GM12878 (cell line): ENCODE data around the gene IL17B. TPM values are rescaled to one million over a fixed set of nuclear protein-coding genes. Genes with fewer than 3 reads are reported as not detected.

Source experiments
- BCL3 ChIP-seq: IDR thresholded peaks from 2 replicates; pipeline ENCODE4 v1.6.1; 2011; ENCODE audit warnings: borderline replicate concordance, low read depth, mild to moderate bottlenecking, moderate library complexity, low read length; ENCODE audit not compliant: insufficient read depth, poor library complexity, severe bottlenecking
- BRCA1 ChIP-seq: IDR thresholded peaks from 2 replicates; pipeline ENCODE4 v1.6.1; 2011; ENCODE audit warnings: low read depth, low read length, improper control_type of control experiment
- CHD2 ChIP-seq: IDR thresholded peaks from 2 replicates; pipeline ENCODE4 v1.6.1; 2011; ENCODE audit warnings: low read depth, low read length, improper control_type of control experiment, borderline replicate concordance
- CREB1 ChIP-seq: IDR thresholded peaks from 2 replicates; pipeline ENCODE4 v1.6.1; 2012; ENCODE audit warnings: low read depth, mild to moderate bottlenecking, inconsistent platforms
- CTCF ChIP-seq, 3 experiments: IDR thresholded peaks in 2 of 3; conservative IDR thresholded peaks in 1 of 3; 2 replicates each; pipeline ENCODE4 v1.5.1; 2011; ENCODE audit warnings: low read depth in 3 of 3, low read length in 3 of 3, mild to moderate bottlenecking in 3 of 3, control low read depth in 2 of 3, moderate library complexity in 2 of 3, inconsistent platforms in 1 of 3, mixed read lengths in 1 of 3; ENCODE audit not compliant: control insufficient read depth in 2 of 3, insufficient read depth in 1 of 3; ENCODE audit errors: extremely low read depth in 1 of 3
- EGR1 ChIP-seq, 2 experiments: IDR thresholded peaks; 1 replicate in 1 of 2; 2 replicates in 1 of 2; pipeline ENCODE4 v1.6.1; 2011 to 2012; ENCODE audit warnings: low read depth in 2 of 2, low read length in 2 of 2, borderline replicate concordance in 1 of 2, mild to moderate bottlenecking in 1 of 2, moderate library complexity in 1 of 2
- EP300 ChIP-seq, 2 experiments: fragments of 150-350 bp in 1 of 2; IDR thresholded peaks; 2 replicates each; pipeline ENCODE4 v1.6.1; 2011 to 2012; ENCODE audit warnings: low read depth in 2 of 2, low read length in 2 of 2, borderline replicate concordance in 1 of 2, improper control_type of control experiment in 1 of 2, inconsistent platforms in 1 of 2; ENCODE audit not compliant: control insufficient read depth in 1 of 2
- MEF2A ChIP-seq: IDR thresholded peaks from 2 replicates; pipeline ENCODE4 v1.6.1; 2011; ENCODE audit warnings: low read depth, mild to moderate bottlenecking, low read length, moderate library complexity; ENCODE audit not compliant: insufficient read depth
- RUNX3 ChIP-seq: IDR thresholded peaks from 2 replicates; pipeline ENCODE4 v1.6.1; 2012; ENCODE audit warnings: low read length, inconsistent platforms
- TCF7 ChIP-seq: IDR thresholded peaks from 2 replicates; pipeline ENCODE4 v1.6.1; 2014; ENCODE audit warnings: antibody characterized with exemption, borderline replicate concordance
- ZSCAN29 ChIP-seq: fragments of 450-650 bp; IDR thresholded peaks from 2 replicates; pipeline ENCODE4 v1.6.1; 2017; ENCODE audit warnings: mild to moderate bottlenecking, moderate library complexity
- polyA plus RNA-seq, 11 experiments: library from polyadenylated mRNA; depleted of rRNA in 4 of 11; unstranded in 6 of 11; stranded (reverse) in 5 of 11; fragments of >200 nt; fragmentation: Nextera tagmentation in 4 of 11; fragmentation: Illumina TruSeq in 1 of 11; extraction: Ambion mirVana in 4 of 11; extraction: Trizol in 1 of 11; gene quantifications; 1 replicate in 1 of 11; 2 replicates in 10 of 11; pipeline versions ENCODE4 v1.2.1 to v1.2.3, GENCODE V29; 2011 to 2016; ENCODE audit warnings: inconsistent platforms in 2 of 11, missing spikeins in 2 of 11, low read depth in 1 of 11
- total RNA-seq, 4 experiments: library from RNA; depleted of rRNA in 3 of 4; stranded (reverse); fragments of >200 nt in 3 of 4; fragmentation: Illumina TruSeq in 1 of 4; extraction: Trizol in 1 of 4; gene quantifications; 2 replicates each; pipeline versions ENCODE4 v1.2.1 to v1.2.3, GENCODE V29; 2013 to 2021
- TF ChIP-seq, protein P1 (sequence below): IDR thresholded peaks from 2 replicates; pipeline ENCODE4 v1.6.1; 2011; ENCODE audit warnings: mild to moderate bottlenecking, low read depth, low read length, moderate library complexity; ENCODE audit not compliant: insufficient replicate concordance

Gene IL17B
- total and polyA plus RNA-seq, 10 of the 15 experiments (the other 5 are each of a cell fraction or from before 2014, with no cell fraction given): not detected

- 0 out of 2 replicates have a peak, but pooled peaks have one; percentile 25 for TF ChIP-seq CHD2
- no peak for TF ChIP-seq CREB1
- no peak for TF ChIP-seq EGR1 (IDR thresholded peaks at IDR 0.05; ENCODE audit: borderline replicate concordance in 1 of 2, low read depth in 2 of 2, low read length in 2 of 2)
- TF ChIP-seq RUNX3: peak; percentile 35; the same call in 1 of the 2 replicates
- TF ChIP-seq BRCA1: no peak
- TF ChIP-seq, protein P1, sequence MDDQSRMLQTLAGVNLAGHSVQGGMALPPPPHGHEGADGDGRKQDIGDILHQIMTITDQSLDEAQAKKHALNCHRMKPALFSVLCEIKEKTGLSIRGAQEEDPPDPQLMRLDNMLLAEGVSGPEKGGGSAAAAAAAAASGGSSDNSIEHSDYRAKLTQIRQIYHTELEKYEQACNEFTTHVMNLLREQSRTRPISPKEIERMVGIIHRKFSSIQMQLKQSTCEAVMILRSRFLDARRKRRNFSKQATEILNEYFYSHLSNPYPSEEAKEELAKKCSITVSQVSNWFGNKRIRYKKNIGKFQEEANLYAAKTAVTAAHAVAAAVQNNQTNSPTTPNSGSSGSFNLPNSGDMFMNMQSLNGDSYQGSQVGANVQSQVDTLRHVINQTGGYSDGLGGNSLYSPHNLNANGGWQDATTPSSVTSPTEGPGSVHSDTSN: peak; percentile 66
- no peak for TF ChIP-seq MEF2A
- no peak for TF ChIP-seq TCF7
- TF ChIP-seq BCL3: peak; percentile 99
- no peak for TF ChIP-seq ZSCAN29
- peak in 1 of 2 experiments; percentile 59; a peak in 1 of 4 replicates for TF ChIP-seq EP300 (IDR thresholded peaks at IDR 0.05; ENCODE audit: borderline replicate concordance in 1 of 2, control insufficient read depth in 1 of 2, low read depth in 2 of 2, low read length in 2 of 2)
- TF ChIP-seq CTCF (IDR thresholded peaks at IDR 0.05 in 2 of 3, conservative IDR thresholded peaks at IDR 0.05 in 1 of 3; ENCODE audit: control insufficient read depth in 2 of 3, extremely low read depth in 1 of 3, insufficient read depth in 1 of 3, low read depth in 3 of 3, low read length in 3 of 3): no peak
Measured at GRCh38 chr5:149392718-149393117, 13.6 kb upstream of the IL17B start (continued).
